KOPT-K1 (cell line): ENCODE measurements around the gene MED12L.
A peak's percentile ranks its signal among the peaks of the same experiment; 100 is the strongest.

ENCODE experiments used
- H3K27ac ChIP-seq: fragments of 200-600 bp; sonication (generic); 2 replicates; pipeline ENCODE4 v1.5.1; 2016; ENCODE audit warnings: antibody characterized with exemption, mild to moderate bottlenecking, low read depth, low read length; ENCODE audit not compliant: poor library complexity, severe bottlenecking
- H3K36me3 ChIP-seq: fragments of 200-600 bp; sonication (generic); 2 replicates; pipeline ENCODE4 v1.5.1; 2017; ENCODE audit warnings: antibody characterized with exemption, mild to moderate bottlenecking, low read length, moderate library complexity; ENCODE audit not compliant: insufficient read depth
- H3K9me3 ChIP-seq: fragments of 200-600 bp; sonication (generic); 2 replicates; pipeline ENCODE4 v1.5.1; 2017; ENCODE audit warnings: antibody characterized with exemption, low read length, mild to moderate bottlenecking; ENCODE audit not compliant: insufficient read depth, poor library complexity, severe bottlenecking

MED12L gene

GRCh38 chr3:151144760-151145159, 59.3 kb downstream of the MED12L start:
- H3K9me3 ChIP-seq = no peaks in the 10 kb centered on the region

DNA sequence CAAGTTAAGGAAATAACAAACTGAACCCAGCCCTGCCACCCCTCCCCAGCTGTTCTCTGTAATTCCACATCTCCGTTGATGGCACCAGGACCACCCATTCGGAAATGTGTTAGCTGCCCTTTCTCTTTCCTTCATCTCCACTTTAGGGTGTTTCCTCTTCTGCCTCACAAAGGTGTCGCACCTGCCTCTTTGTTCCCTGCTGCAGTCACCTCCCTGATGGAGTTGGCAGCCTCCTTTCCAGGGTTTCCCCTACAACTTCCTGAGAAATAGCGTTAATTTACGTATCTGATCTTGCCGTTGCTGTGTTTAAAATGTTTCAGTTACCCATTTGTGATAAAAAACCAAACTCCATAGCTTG, 60.2 kb downstream of the MED12L start:
- Histone ChIP-seq H3K36me3 (peaks cover 4% of the 10 kb centered on the region; the same call in 1 of the 2 replicates), H3K27ac (no peak overlapping the region), H3K9me3 (no peaks in the 10 kb centered on the region)

More at GRCh38 chr3:151144760-151145159, 59.3 kb downstream of the MED12L start:
- no peaks in the 10 kb centered on the region for H3K36me3 ChIP-seq
- peak overlapping the region; percentile 19 for H3K27ac ChIP-seq

DNA sequence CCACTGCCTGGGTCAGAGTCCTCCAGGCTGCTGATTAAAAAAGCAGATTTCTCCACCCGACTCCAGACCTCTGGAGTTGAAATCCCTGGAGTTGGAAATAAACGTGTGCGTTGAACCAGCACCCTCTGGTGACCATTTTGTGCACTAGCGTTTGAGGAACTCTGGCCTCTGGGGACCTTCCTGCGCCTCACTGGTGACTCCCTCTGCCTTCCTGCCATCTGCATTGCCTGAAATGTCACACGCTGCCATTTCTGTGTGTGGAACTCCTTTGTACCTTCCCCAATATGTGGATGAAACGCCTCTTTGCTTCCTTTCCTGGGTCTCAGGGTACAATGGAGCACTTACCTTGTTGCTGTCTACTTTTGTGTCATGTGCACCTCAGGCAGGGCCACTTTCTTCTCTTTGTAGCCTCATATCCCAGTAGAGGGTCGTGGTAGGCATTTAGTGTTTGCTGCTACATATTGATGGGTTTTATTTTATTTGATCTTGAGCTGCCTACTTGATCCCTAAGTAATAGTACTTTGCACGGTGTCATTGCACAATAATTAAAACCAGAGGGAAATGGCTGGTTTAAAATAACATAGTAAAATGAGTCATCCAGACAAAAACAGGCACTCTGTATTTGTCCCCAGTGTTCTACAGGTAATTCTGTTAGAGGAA, 60.7 kb downstream of the MED12L start:
- peak overlapping the region; percentile 6 for H3K27ac ChIP-seq
- H3K9me3 ChIP-seq = no peaks in the 10 kb centered on the region
- H3K36me3 ChIP-seq = peaks cover 4% of the 10 kb centered on the region; the same call in 1 of the 2 replicates

DNA sequence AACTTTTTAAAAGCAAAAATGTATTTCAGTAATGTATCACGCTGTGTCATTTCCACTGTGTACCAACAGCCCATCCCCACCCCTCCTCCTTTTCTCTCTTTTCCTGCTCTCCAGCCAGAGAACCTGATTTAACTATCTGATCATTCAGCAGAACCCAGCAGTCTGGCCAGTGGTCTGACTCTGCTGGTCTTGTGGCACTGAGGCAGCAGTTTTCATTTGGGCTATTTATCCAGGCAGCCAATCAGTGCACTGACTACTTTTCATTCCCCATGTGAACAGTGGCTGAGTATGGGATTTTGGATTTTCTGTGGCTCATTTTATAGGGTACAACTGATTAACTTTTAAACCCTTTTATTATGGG, 61.2 kb downstream of the MED12L start:
- Histone ChIP-seq H3K27ac (no peak overlapping the region), H3K9me3 (no peaks in the 10 kb centered on the region), H3K36me3 (peaks cover 4% of the 10 kb centered on the region; the same call in 1 of the 2 replicates)

DNA sequence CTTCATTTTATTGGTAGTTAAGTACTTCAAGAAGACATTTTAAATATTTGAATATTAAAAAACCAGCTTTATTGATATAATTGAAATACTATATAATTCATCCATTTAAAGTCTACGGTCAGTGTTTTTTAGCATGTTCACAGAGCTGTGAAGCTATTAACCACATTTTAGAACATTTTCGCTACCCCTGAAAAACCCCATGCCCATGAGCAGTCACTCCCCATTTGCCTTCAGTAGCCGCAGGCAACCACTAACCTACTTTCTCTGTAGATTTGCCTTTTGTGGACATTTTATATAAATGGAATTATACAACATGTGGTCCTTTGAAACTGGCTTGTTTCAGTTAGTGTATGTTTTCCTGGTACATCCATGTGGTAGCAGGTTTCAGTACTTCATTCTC, 61.8 kb downstream of the MED12L start:
- Histone ChIP-seq H3K9me3 (no peaks in the 10 kb centered on the region), H3K27ac (no peak overlapping the region), H3K36me3 (peaks cover 4% of the 10 kb centered on the region; the same call in 1 of the 2 replicates)

DNA sequence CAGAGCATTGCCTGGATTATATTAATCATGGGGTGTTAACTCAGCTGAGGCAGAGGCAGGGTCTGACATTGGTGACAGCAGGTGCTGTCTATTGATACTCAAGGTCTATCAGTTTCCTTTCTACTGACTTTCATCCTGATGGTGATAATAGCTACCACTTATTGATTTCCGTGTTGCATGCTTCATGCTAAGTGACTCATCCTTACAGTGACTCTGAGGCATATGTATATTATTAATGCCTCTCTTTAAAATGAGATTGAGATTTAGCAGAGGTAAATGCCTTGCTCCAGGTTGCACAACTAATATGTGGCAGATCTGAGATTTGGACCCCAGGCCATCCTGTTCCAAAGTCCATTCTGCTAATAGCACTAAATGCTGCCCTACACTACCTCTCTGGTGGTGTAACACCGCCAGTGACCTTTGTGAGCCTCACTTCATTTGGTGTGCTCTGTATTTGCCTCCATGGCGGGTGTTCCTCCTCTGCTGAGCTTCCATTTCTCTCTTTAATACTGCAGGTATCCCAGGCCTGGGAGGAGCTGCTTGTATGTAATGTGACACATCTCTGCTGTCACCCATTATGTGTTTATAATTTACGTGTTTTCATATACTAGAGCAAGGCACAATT, 67.1 kb downstream of the MED12L start:
- Histone ChIP-seq H3K36me3 (peaks cover 14% of the 10 kb centered on the region; the same call in 1 of the 2 replicates), H3K27ac (no peak overlapping the region), H3K9me3 (no peaks in the 10 kb centered on the region)

- Histone ChIP-seq H3K27ac (no peak overlapping the region), H3K9me3 (no peaks in the 10 kb centered on the region), H3K36me3 (peaks cover 28% of the 10 kb centered on the region)
These were observed 69.1 kb downstream of the MED12L start for GRCh38 chr3:151154566-151154965.

DNA sequence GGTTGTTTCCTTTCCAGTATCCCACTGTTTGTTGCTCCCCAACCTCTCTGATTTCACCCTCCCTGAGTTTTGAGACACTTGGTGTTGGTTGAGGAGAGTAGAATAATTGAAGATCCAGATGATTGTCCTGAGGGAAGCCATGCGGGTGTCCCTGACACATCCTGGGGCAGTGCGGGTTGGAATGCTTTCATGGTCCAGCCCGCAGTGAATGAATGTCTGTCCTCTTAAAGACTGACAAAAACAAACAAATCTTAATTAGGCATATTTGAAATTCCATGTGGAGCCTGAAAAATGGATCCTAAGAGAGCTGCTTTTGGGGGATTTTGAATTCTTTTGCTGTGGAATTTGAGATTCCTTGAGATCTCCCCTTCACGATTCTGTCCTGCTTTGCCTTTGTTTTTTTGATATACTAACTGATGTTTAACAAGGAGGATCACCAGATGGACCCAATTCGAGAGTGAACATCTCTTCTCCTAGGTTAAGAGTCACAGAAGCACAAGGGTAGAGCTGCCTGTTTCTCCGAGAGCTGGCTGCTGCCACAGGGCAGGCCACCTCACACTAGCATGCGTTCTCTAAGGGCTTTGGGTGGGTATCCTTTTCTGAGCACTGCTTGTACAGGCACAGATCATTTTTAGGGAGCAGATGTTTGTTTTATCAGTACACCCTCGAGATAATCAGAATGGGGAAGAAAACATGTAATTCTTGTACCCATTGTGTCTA, 70.1 kb downstream of the MED12L start:
- no peak overlapping the region for H3K27ac ChIP-seq
- H3K9me3 ChIP-seq = no peaks in the 10 kb centered on the region
- H3K36me3 ChIP-seq = peaks cover 35% of the 10 kb centered on the region

GRCh38 chr3:151156618-151157216, 71.3 kb downstream of the MED12L start:
- Histone ChIP-seq H3K9me3 (no peaks in the 10 kb centered on the region), H3K27ac (no peak overlapping the region), H3K36me3 (peaks cover 39% of the 10 kb centered on the region)

- Histone ChIP-seq H3K36me3 (peaks cover 47% of the 10 kb centered on the region), H3K27ac (no peak overlapping the region), H3K9me3 (no peaks in the 10 kb centered on the region)
These were observed 74.3 kb downstream of the MED12L start for GRCh38 chr3:151159806-151160205.

DNA sequence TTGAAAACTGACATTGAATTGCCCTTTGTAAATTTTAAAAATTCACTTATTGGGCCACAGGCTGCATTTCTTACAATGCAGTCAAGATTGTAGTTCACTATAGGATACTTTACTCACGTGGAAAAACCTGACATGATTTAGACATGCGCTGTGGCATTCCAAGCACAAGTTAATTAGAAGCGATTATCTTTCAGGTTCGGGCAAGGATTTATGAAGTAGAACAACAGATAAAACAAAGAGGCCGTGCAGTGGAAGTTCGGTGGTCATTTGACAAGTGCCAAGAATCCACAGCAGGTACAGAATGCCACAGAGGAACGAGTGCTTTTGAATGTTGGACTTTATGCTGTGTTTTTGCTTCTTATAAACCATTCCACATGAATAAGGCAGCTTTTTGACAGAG, 79.8 kb downstream of the MED12L start:
- Histone ChIP-seq H3K36me3 (peaks cover 44% of the 10 kb centered on the region), H3K27ac (no peak overlapping the region), H3K9me3 (no peaks in the 10 kb centered on the region)

- H3K36me3 ChIP-seq = peaks cover 35% of the 10 kb centered on the region
- no peak overlapping the region for H3K27ac ChIP-seq
- no peaks in the 10 kb centered on the region for H3K9me3 ChIP-seq
These were observed 80.7 kb downstream of the MED12L start for GRCh38 chr3:151166161-151166560.

- Histone ChIP-seq H3K9me3 (no peaks in the 10 kb centered on the region), H3K36me3 (peaks cover 34% of the 10 kb centered on the region), H3K27ac (no peak overlapping the region)
These were observed 83.0 kb downstream of the MED12L start for GRCh38 chr3:151168269-151169094.

DNA sequence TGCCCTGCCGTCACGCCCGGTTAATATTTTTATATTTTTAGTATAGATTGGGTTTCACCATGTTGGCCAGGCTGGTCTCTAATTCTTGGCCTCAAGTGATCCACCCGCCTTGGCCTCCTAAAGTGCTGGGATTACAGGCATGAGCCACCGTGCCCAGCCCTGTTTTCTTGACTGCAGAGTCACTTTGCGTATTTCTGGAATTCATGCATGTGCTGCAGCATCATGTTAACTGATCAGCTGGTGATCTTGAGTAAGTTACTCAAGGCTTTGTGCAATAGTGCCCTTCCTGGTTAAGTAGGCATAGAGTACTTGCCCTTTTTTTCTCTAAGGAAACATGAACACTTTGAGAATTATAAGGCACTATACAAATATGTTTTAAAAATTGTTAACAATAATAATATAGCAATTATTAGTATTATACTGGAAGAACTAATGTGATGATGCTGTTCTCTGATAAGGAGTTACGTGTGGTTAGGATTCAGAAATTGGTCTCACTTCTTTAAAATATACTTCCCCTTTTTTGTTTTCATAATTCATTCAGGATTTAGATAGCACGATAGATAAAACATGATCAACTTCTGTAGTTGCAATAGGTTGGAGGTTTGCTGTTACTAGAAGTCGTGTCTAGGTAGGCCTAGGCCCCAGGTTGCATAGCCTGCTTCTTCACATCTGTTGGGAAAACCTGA, 83.9 kb downstream of the MED12L start:
- no peaks in the 10 kb centered on the region for H3K9me3 ChIP-seq
- peaks cover 27% of the 10 kb centered on the region for H3K36me3 ChIP-seq
- peak overlapping the region; percentile 18 for H3K27ac ChIP-seq
